HG03139 (cell line): ENCODE results near the gene XPO6.

Experiments used
- ATAC-seq: cut with Tn5 transposase; IDR thresholded peaks from one replicate; pipeline ENCODE4 v1.9.1; 2021; ENCODE audit not compliant: unreplicated experiment

XPO6 gene

DNA sequence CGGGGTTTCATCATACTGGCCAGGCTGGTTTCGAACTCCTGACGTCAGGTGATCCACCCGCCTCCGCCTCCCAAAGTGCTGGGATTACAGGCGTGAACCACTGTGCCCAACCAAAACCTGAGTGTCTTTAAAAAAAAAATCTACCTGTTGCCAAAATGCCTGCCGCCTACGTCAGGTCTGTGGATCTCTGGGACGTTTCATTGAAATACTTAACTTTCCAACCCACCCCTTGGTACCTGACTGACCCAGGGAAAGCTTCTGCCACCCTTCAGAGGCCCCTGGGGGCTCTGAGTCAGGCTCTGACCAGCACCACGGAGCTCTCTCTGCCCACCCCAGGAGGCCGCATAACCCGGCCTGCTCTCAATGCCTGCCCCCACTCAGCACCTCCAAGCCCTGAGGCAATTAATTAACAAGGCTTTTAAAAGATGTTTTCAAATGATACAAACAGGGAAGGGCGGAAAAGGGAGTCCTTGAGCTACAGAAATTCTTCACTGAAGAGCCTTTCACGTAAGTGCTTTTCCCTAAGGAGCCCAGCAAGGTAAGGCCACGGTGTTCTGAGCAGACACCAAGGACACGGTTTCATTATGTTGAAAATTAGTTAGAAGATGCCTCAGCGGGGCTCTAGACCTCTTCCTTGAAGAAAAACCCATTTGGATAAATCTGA, 118.9 kb downstream of the XPO6 start:
- no peak for ATAC-seq

DNA sequence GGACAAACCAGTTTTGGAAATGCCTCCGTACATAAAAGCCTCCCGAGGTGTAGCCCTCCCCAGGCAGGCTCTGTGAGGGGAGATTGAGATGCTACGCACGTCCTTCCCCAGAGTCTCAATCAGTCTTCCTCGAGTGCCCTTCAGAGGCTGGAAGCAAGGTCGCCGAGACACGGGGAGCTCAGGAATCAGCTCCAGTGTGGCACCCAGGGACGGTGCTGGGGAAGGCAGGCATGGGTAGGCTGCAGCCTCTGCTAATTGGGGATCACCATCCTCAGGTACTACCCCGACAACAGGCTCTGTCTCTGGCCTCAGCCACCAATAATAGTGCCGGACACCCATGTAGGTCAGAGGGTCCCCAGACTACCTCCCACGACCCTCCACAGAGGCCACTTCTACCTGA, 120.1 kb downstream of the XPO6 start:
- ATAC-seq: no peak

DNA sequence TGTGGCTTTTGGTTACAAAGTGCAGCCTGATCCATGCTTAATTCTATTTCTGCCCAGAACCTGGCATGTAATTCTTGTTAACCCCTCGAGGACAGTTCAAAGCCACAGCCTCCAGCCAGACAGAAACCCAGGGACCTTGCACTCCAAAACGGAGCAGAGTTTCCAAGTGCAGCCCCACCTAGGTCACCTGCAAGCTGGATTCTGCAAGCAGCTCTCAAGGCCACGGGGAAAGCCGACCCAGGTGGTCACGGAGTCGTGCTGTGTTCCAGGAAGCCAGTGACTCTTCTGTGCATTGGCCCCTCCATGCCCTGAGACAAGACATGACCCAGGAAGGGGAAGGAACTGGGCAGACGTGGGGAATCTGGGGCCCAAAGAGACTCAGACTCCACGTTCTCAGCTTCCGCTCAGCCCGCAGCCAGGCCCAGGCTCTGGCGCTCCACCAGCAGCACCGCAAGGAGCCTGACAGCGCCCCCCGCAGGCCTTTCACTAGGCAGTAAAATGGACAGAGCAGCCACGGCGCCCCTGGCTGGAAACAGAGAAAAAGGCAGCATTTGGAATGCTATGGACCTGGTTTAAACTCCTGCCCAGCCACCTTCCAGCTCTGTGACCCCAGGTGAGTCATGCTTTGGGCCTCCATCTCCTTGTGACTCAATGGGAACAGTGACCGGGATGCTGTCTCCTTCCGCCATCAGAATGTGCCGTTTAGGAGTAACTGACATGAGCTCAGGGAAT, 121.0 kb downstream of the XPO6 start:
- no peak for ATAC-seq

DNA sequence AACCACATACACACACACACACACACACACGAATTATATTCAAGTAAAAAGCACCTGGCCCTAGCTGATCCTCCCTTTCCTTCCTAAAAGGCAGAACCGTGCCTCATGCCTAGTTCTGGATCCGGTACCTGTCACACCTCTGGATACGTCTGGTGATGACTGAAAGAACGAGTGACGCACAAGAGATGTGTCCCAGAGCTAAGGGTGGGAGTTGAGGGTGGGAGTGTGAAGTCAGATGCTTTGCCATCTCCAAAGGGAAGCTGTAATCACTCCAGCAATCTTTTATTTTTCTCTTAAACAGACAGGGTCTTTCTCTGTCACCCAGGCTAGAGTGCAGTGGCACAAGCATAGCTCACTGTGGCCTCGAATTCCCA, 121.8 kb downstream of the XPO6 start:
- ATAC-seq: no peak

DNA sequence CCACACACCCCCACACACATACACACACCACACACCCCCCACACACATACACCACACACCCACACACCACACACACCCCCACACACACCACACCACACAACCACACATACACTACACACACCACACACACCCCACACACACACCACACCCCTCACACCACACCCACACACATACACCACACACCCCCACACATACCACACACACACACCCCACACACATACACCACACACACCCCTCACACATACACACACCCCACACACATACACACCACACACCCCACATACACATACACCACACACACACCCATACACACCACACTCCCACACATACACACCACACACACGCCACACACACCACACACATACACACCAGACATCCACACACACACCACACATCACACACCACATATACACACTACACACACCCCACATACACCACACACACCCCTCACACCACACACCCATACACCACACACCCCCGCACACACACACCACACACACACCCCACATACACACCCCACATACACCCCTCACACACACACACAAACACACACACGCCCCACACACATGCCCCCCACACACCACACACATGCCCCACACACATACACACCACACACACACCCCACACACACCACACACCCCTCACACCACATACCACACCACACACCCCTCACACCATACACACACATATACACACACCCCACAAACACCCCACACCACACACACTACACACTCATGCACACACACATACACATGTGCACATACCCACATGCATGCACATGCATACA, 122.4 kb downstream of the XPO6 start:
- ATAC-seq: no peak

DNA sequence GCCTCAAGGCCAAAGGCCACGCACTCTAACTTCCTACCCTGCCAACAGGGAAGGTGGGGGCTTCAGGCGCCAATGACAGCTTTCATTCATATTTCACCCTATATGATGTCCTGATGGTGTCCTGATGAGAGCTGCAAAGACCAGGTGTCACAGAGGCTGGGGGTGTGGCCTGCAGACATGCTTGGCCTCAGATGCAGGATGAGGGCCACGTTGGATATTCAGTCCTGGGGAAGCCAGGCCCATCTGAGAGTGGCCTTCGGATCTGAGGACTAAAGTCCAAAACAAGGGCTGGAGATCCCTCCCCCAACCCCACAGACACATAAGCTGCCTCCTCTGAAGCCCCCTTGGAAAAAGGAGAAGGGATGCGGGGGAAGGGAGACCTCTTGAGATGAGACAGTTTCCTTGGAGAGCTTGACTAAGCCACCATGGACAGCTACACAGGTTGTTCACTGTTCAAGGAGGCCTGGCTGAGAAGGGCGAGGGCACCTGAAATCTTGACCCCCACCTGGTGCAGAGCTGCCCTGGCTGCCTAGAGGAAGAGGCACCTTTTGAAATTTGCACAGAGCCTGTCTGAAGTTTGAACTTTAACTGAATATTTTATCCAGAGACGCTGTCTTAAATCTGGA, 124.0 kb downstream of the XPO6 start:
- no peak for ATAC-seq

DNA sequence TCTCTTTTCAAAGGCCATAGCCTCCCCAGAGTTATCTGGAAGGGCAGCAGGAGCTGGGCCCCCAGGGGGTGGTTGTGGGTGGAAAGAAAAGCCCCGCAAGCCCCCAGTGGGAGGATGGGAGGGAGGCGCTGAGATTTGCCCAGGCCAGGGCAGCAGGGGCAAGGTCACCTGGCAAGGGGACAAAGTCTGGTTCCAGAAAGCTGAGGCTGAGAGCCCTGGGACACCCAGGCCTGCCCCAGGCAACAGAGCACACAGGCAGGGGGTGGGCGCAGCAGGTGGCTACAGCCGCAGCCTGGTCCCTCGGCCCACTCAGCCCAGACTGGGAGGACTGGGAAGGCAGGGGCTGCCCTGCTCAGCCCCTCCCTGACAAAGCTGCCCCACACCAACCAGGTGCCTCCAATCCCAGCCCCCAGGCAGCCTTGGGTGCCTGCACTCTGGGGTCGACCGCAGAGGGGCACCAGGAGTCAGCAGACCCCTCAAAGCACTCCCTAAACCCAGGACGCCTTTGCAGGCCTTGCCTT, 124.6 kb downstream of the XPO6 start:
- ATAC-seq: no peak

DNA sequence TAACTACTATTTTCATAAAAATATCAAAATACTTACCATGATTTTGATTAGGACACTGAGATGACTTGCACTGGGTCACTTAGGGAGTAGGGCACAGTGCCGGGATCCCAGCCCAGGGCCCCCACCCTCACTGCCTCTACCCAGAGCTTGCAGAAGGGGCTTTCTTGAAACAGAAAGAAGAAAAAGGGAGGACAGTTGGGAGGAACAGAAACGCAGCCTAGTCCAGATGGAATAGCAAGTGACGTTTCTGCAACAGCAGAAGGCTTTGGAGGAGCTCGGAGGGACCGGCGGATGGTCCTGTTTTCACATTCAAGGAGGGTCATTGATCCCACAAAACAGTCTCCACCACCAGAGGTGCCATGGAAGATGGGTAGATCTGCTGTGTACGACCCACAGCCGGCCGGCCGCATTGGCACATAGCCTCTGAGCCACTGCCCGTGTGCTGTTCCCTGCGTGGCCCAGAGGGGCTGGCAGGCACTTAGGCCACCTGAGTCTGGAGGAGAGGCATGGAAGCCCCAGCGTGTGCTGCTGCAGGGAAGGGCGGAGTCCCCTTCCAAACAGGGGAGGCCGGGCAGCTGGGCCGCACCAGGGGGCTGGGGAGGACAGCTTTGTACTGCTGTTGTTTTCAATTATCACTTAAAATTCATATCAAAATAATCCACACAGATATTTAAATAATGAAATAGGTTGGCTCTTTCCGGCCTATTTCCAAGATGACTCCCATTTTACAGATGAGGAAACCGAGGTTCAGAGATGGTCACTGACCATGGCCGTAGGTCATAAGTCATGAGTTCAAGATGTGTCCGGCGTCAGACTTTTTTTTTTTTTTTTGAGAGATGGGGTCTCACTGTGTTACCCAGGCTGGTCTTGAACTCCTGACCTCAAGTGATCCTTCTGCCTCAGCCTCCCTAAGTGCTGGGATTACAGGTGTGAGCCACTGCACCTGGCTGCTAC, 125.3 kb downstream of the XPO6 start:
- no peak for ATAC-seq

DNA sequence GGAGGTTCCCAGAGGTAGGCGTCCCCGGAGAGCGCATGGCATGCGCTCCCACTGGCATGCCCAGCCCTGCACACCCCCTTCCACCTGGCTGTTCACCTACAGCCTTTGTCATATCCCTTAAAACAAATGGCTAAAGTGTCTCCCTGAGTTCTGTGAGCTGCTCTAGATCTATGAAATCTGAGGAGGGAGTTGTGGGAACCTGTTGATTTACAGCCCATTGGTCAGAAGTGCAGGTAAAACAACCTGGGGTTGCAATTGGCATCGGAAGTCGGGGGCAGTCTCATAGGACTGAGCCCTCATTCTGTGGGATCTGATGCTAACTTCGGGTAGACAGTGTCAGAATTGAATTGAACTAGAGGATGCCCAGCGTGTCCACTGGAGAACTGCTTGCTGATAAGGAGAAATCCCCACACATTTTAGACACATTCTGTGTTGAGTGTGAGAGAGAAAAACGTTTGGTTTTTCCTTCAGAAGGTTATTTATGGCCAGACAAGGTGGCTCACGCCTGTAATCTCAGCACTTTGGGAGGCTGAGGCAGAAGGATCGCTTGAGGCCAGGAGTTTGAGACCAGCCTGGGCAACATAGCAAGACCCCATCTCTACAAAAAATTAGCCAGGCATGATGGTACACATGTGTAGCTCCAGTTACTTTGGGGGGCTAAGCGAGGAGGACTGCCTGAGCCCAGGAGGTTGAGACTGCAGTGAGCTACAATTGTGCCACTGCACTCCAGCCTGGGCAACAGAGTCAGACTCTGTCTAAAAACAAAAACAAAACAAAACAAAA, 126.2 kb downstream of the XPO6 start:
- no peak for ATAC-seq

DNA sequence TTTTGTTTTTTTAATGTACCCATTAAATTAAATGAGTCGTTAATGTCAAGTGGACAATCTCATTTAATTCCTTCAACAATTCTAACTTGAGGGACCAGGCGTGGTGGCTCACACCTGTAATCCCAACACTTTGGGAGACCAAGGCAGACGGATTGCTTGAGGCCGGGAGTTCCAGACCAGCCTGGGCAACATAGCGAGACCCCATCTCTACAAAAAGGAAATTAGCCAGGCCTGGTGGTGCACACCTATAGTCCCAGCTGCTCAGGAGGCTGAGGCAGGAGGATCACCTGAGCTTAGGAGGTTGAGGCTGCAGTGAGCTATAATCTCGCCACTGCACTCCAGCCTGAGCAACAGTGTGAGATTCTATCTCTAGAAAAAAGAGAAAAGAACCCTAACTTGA, 127.6 kb downstream of the XPO6 start:
- ATAC-seq: no peak

DNA sequence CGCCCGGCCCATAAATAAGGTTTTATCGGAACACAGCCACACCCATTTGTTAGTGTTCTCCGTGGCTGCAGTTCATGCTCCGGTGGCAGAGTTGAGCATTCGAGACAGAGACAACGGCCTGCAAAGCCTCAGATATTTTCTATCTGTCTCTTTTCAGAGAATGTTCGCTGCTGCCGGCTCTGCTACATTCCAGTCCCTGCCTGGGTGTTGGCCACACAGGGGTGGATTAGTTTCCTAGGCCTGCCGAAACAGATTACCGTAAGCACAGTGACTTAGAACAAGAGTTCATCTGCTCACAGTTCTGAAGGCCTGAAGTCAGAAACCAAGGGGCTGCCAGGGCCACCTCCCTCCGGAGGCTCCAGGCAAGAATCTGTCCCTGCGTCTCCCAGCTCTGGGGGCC, 129.1 kb downstream of the XPO6 start:
- no peak for ATAC-seq

DNA sequence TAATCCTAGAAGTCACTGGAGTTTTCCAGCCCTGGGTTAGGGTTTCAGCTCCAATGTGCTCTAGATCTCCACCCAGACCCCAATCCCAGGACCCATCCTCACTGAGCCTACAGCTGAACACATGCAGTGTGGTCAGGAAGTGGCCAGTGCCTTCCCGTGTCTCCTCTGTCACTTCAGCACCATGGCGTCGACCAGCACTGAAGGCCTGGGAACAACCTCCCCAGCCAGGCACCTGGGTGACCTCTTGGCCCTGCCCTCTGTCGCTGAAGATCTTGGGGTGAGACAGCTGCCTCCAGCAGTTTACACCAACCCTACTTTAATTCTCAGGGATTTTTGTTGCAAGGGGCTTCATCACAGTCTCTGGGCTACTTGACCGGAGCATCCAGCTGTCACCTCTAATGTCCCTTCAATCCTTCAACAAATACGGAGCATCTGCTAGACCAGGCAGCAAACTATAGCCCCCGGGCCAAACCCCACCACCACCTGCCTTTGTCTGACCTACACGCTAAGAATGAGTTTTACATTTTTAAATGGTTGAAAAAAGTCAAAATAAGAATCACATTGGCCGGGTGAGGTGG, 130.3 kb downstream of the XPO6 start:
- no peak for ATAC-seq

DNA sequence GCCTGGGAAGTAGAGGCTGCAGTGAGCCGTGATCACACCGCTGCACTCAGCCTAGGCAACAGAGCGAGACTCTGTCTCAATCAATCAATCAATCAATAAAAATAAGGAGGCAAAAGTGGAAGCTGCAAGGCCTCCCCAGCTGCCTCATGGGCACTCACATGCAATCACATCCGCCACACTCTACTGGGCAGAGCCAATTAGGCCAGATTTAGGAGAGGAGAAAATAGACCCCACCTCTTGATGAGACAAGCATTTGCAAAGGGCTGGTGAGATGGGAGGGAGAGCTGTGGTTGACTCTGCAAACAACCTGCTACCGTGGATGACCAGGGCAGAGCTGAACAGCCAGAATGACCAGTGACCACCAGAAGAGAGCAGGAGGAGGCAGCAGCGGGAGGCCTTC, 133.5 kb downstream of the XPO6 start:
- ATAC-seq: no peak

DNA sequence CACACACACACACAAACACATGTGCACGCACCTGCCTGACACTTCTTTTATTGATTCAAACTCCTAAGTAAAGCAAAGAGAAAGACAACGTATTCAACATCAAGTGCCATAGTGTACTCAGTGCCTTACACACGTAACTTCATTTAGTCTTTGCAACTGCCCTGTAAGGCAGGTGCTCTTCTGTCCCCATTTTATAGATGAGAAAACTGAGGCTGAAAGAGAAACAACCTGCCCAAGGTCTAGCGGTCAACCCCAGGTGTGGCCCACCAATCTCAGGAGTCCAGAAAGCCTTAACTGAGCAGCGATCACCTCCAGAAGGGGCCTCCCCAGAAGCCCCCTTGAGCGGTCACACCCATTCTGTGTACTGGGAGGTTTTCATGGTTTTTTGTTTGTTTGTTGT, 137.9 kb downstream of the XPO6 start:
- no peak for ATAC-seq

DNA sequence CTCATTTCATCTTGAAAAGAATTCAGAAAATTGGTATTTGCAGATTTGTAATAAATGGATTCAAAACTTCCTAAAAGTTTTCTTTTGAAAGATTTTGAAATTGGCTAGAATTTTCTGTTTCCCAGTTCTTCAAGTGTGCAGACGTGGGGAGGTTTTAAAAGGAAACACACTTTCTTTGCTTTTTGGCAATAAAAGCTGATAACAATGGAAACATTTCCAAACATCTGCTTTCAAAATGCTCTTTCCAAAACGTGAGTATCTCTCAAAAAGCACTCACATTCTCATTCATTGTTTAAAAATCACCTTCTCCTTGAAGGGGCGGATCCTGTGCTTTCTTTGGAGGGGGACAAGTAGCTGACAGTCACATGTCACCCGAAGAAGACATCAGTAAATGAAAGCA, 139.7 kb downstream of the XPO6 start:
- no peak for ATAC-seq

DNA sequence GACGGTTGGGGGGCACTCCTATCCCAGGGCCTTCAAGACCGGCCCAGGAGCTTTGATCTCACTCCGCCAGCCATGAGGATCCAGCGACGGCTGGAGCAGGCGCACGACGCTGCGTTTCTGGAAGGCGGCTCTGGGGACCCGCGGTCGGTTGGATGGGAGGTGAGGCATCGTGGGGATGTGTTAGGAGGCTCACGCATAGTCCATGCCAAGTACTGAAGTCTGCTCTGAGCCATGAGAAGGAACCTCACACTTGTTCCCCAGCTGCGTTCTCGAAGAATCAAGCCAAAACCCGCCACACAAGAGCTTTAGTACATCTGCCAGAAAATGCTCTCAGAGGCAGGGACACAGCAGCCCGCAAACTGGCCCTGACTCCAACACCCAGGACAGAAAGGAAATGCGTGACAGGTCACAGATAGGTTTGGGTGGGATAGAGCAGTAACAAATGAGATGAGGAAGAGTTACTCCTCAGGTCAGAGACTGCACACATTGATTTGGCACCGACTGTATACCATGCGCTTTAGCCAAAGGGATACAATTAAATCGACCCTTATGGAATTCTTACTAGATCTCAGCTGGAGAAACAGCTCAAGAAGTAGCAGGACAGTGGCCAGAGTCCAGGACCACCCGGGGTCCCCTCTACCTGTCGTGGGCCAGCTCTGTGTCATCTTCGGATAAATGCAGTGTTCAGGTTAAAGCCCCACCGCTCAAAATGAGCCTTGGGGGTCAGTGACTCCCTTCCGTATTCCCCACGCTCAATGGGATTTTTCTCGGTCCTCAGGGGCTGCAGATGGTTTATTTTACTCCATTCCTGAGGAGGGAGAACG, 141.6 kb downstream of the XPO6 start:
- no peak for ATAC-seq

DNA sequence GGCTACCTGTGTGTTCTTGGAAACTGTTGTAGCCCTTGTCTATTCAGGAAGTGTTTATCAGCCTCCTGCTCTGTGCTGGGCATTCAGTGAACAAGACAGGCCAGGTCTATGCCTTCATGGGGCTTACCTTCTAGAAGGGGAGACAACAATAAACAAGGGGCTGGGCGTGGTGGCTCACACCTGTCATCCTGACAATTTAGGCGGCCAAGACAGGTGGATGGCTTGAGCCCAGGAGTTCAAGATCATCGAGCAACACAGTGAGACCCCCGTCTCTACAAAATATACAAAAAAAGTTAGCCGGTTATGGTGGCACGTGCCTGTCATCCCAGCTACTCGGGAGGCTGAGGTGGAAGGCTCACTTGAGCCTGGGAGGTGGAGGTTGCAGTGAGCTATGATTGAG, 142.8 kb downstream of the XPO6 start:
- ATAC-seq: no peak

DNA sequence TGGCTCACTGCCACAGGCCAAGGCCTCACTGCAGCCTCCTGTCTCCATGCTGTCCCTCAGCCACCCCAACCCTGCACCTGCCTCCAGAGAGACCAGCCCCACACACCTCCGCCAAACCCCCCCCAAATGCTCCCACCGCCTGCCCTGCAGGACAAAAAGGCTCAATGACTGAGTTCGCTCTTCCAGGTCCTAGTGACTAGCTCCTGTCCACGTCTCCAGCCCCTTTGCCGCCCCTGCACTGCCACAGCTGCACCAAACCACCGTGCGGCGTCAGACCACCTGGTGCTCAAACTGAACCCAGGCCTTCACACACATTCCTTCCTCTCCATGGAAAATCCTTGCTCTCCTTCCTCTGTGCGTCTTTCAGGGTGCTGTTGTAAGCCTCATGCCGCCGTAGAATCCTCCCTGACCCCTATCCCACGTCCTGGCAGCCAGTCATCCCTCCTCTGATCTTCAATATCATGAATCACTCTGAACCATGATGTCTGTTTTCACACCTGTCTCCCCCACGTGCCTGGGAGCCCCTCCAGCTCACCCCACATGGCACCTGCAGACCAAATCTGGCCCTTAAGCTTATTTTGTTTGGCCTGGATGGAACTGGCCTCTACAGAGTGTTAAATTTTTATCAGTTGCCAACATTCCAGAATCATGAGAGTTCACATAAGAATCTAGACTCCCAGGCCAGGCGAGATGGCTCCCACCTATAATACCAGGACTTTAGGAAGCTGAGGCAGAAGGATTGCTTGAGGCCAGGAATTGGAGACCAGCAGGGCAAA, 144.0 kb downstream of the XPO6 start:
- no peak for ATAC-seq
